ENCODE results near the gene RAPGEF1.

- TF ChIP-seq CTCF (IDR thresholded peaks at IDR 0.05): no peak
- TF ChIP-seq POLR2A (IDR thresholded peaks at IDR 0.05): no peak
These were observed 32.8 kb downstream of the RAPGEF1 start for GRCh38 chr9:131707050-131707449.

Data from testis (tissue), 2 donors.